ENCODE data around the gene HOXA3. TPM values are rescaled to one million over a fixed set of nuclear protein-coding genes. Genes with fewer than 3 reads are reported as not detected.

Gene HOXA3
- total RNA-seq, 1 donor from 2014 or later: not detected

DNA sequence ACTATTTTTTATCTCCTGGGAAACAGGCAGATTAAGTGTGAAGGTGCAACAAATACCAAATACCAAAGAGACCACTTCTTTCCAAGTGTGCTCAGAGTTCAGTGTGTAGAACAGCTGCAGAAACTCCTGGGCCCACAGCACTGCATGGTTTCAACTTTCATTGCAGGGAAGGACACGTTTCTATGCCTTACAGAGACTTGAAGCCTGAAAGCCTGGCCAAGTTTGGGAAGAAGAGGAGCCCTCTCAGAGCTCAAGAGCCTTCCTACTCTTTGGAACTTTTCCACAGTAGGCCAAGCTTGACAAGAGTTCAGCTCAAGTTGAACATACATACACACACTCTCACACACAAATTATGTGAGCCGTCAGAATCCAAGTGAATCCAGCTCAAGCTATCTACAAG, 24.3 kb downstream of the HOXA3 start:
- Mint-ChIP-seq H3K4me1 (no peaks in the 10 kb centered on the region), H3K27me3 (ENCODE audit: insufficient read depth, low read depth) (peaks cover 85% of the 10 kb centered on the region), H3K9me3 (peaks cover 15% of the 10 kb centered on the region), H3K4me3 (no peak overlapping the region), H3K27ac (no peak overlapping the region), H3K36me3 (no peaks in the 10 kb centered on the region)
- H3K27ac ChIP-seq: no peak overlapping the region
- no peak overlapping the region for H3K9ac ChIP-seq
- no peak for TF ChIP-seq CTCF (IDR thresholded peaks at IDR 0.05)
- TF ChIP-seq EZH2 (IDR thresholded peaks at IDR 0.05): no peak
- TF ChIP-seq EZH2phosphoT487 (IDR thresholded peaks at IDR 0.05): no peak
- H4K20me1 ChIP-seq (ENCODE audit: low read depth): peaks cover 79% of the 10 kb centered on the region
- no peaks in the 10 kb centered on the region for H3K9me3 ChIP-seq (ENCODE audit: low read depth)
- H3K79me2 ChIP-seq (ENCODE audit: low read depth): no peaks in the 10 kb centered on the region
- no peaks in the 10 kb centered on the region for H3F3A ChIP-seq (ENCODE audit: low read depth)
- no peaks in the 10 kb centered on the region for H3K4me1 ChIP-seq
- no peak for DNase-seq (ENCODE audit: low spot score)
- no peak overlapping the region for H3K4me3 ChIP-seq
- no peak overlapping the region for H3K4me2 ChIP-seq
- peaks cover 100% of the 10 kb centered on the region for H3K27me3 ChIP-seq
- no peak overlapping the region for H2AFZ ChIP-seq (replicated peaks)
- no peaks in the 10 kb centered on the region for H3K36me3 ChIP-seq

DNA sequence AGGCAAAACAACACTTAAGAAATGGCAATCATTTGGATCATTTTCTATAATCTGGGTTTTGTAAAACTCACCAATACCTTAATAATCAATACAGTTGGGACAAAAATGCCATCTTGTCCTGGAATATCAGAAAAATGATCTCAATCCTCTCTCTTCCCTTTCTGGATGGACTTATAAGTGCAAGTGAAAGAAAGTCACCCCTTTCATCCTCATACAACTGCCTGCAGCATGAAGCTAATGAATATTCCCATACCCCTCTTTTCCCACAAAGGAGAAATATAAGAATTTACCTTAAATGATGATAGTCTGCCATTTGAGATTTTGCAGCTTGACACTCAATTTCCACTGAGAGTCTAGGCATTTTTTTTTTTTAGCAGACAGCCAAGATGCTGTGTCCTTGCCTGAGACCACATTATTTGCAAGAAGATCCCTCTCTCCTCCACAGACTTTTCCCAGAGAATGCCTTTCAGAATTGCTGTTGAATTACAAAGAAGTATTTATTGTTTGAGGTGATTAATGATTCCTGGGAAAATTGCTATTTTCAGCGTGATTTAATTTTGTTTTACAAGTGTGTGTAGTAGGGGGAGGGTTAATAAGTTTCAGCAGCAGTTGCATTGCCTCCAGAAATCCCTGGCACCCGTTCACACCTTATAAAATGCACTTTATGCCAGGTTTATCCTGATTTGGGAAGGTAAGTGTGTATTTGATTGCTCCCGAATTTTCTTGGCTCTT, 25.6 kb downstream of the HOXA3 start:
- Mint-ChIP-seq H3K36me3 (no peaks in the 10 kb centered on the region), H3K27me3 (ENCODE audit: insufficient read depth, low read depth) (peaks cover 91% of the 10 kb centered on the region), H3K27ac (no peak overlapping the region), H3K4me3 (no peak overlapping the region), H3K9me3 (peaks cover 14% of the 10 kb centered on the region), H3K4me1 (no peaks in the 10 kb centered on the region)
- peaks cover 80% of the 10 kb centered on the region for H4K20me1 ChIP-seq (ENCODE audit: low read depth)
- no peak overlapping the region for H3K27ac ChIP-seq
- no peak overlapping the region for H2AFZ ChIP-seq (replicated peaks)
- H3K4me2 ChIP-seq: no peak overlapping the region
- no peaks in the 10 kb centered on the region for H3F3A ChIP-seq (ENCODE audit: low read depth)
- H3K9me3 ChIP-seq (ENCODE audit: low read depth): no peaks in the 10 kb centered on the region
- H3K27me3 ChIP-seq: peaks cover 100% of the 10 kb centered on the region
- no peak overlapping the region for H3K9ac ChIP-seq
- H3K4me1 ChIP-seq: no peaks in the 10 kb centered on the region
- H3K4me3 ChIP-seq: no peak overlapping the region
- TF ChIP-seq EZH2phosphoT487 (IDR thresholded peaks at IDR 0.05) (no peak), EZH2 (IDR thresholded peaks at IDR 0.05) (no peak), CTCF (IDR thresholded peaks at IDR 0.05) (no peak)
- H3K79me2 ChIP-seq (ENCODE audit: low read depth): no peaks in the 10 kb centered on the region
- DNase-seq (ENCODE audit: low spot score): no peak
- no peaks in the 10 kb centered on the region for H3K36me3 ChIP-seq

- peaks cover 100% of the 10 kb centered on the region for H3K27me3 ChIP-seq
- Mint-ChIP-seq H3K4me1 (no peaks in the 10 kb centered on the region), H3K4me3 (no peak overlapping the region), H3K27me3 (ENCODE audit: insufficient read depth, low read depth) (peaks cover 92% of the 10 kb centered on the region), H3K9me3 (peaks cover 15% of the 10 kb centered on the region), H3K36me3 (no peaks in the 10 kb centered on the region), H3K27ac (no peak overlapping the region)
- no peaks in the 10 kb centered on the region for H3F3A ChIP-seq (ENCODE audit: low read depth)
- H3K9me3 ChIP-seq (ENCODE audit: low read depth): no peaks in the 10 kb centered on the region
- no peaks in the 10 kb centered on the region for H3K4me1 ChIP-seq
- no peak for DNase-seq (ENCODE audit: low spot score)
- no peak overlapping the region for H3K4me3 ChIP-seq
- no peak overlapping the region for H2AFZ ChIP-seq (replicated peaks)
- no peak overlapping the region for H3K9ac ChIP-seq
- H3K36me3 ChIP-seq: no peaks in the 10 kb centered on the region
- H3K4me2 ChIP-seq: no peak overlapping the region
- H3K79me2 ChIP-seq (ENCODE audit: low read depth): no peaks in the 10 kb centered on the region
- TF ChIP-seq CTCF (IDR thresholded peaks at IDR 0.05) (no peak), EZH2 (IDR thresholded peaks at IDR 0.05) (no peak), EZH2phosphoT487 (IDR thresholded peaks at IDR 0.05) (no peak)
- no peak overlapping the region for H3K27ac ChIP-seq
- H4K20me1 ChIP-seq (ENCODE audit: low read depth): peaks cover 82% of the 10 kb centered on the region
These were observed 26.4 kb downstream of the HOXA3 start for GRCh38 chr7:27125986-27126394.

All from neural progenitor cell (in vitro differentiated cells).